Activated T-cell treated with anti-CD3 and anti-CD28 coated beads for 1 hour (primary cell): Measurements from ENCODE around the gene TBX21.

Experiments
- DNase-seq: peaks from one replicate; pipeline ENCODE4 v3.0.0-alpha.2; 2020; ENCODE audit warnings: low read depth

TBX21 gene

GRCh38 chr17:47774987-47775580 is 42.0 kb downstream of the TBX21 start:
- no peak for DNase-seq

DNA sequence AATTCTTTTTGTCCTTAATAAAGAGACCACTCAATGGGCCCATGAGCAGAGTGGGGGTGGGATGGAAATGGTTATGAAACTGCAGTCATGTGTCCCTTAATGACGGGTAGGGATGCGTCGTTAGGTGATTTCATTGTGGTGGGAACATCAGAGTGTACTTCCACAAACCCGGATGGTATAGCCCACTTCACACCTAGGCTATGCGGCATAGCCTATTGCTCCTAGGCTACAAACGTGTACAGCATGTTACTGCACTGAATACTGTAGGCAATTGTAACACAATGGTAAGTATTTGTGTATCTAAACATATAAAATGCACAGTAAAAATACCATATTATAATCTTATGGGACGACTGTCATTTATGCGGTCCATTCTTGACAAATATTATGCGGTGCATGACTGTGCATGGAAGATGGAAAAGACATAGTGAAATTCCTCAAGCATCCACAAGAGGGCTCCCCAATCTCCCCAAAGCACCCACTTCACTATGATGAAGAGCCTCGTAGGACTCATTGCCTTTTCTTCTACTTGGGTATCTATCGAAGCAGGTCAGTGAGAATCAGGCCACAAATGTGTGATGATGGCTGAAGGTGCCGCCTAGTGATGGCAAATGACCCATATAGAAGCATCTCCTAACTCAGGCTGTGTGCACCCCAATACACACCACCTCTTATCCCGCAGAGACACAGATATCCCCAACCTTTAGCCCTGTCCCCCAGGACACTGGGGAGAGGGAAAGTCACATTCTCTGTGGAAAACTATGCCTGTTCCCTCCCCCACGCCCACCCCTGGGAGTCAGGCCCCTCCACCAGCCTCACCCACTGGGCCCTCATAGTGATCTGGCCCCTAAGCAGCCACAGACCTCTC is 43.5 kb downstream of the TBX21 start:
- DNase-seq, result no peak

- no peak for DNase-seq
Observed at GRCh38 chr17:47778184-47778635, 45.2 kb downstream of the TBX21 start.

DNA sequence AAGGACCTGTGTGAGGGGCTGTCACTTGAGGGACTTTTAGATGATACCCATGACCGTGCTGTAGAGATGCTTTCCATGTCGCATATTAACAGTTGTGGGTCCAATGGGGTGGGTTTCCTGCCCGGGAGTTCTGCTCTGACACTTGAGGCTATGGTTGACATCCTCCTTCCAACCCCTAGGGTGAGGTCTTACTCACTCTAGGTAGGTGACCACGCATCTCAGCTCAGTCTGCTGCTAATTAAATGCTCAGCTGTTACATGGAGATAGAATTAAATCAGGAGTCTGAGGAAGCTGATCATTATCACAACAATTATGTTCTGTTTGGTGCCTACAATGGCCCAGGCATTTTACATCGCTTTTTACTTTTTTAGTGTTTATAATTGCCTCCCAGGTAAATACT is 48.4 kb downstream of the TBX21 start:
- no peak for DNase-seq

DNA sequence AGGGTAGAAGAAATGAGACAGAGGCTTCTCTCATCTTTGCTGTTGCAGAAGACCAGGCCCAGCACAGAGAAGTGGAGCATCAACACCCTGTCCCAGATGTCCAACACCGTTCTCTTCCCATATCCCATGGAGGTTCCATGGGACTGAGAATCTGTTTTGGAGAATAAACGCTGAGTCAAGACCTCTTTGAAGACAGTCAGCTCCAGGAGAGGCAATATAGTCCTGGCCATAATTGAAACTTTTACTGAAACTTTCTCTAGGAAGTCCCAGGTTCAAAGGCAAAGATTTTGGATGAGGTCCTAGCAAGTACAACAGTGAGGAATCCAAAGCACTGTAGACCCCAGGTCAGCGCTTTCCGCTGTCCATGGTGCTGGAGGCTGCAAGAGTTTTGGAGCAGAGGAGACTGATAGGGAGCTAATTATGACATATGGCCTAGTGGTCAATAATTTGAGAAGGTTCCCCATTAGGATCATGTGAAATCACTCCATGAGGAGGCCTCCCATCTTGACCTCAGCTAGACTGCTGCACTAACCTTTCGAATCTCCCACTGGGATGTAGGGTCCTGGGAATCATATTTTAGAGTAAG is 52.6 kb downstream of the TBX21 start:
- DNase-seq, result no peak

DNA sequence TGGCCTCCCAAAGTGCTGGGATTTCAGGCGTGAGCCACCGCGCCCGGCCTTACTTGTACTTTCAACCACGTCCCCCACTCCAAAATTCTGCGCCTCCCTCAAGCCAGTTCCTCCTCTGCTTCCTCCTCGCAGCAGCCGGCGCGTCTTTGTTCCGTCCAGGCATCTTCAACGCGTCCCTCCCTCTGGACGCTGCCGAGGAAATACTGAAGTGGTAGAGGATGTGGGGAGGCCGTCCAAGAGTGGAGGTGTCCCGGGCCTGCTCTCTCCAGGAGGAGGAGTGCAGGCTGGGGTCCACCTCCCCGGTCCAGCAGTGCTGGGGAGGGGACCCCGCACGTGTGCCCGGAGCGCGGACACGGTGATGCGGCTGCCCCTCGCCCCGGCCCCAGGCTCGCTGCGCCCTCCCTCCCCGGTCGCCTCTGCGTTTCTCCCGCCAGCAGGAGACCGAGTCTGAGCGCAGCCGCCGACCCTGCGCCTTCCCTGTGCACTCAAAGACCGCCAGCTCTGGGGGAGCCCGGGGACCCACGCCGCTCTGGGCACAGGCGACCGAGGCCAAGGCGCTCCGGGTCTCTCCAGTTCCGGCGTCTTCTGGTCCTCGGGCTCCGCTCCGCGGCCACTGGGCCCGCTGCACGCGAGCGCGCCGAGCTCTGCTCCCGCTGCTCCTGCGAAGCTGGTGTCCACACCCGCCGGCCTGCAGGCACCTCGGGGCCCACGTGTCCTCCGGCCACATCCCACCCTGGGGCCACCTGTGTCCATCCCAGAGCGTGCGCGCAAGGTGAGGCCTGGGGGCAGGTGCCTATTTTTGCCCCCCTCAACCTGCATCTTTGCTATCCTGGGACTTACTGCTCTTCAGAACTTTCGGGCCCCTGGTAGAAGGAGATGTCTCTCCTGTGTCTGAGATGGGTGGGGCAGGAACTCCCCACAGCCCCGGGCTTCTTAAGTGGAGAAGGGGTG is 56.9 kb downstream of the TBX21 start:
- DNase-seq, result peak; percentile 23

DNA sequence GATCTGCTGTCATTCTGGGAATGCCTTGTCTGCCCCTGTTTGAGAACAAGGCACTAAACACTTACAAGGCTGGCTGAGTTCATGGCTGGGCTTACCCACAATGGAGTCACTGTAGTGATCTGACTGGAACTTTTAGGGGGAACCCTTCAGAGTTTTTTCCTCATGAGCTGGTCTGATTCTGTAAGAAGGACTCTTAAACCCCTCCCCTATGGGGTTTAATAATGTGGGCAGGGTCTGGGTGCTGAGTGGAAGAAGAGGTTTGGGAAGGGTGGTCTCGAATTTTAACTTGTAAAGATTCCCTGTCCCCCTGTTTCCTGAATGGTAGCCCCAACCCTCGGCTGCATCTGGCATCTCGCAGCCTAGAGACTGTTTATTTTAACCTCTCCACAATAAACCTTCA is 58.0 kb downstream of the TBX21 start:
- DNase-seq, result no peak

DNA sequence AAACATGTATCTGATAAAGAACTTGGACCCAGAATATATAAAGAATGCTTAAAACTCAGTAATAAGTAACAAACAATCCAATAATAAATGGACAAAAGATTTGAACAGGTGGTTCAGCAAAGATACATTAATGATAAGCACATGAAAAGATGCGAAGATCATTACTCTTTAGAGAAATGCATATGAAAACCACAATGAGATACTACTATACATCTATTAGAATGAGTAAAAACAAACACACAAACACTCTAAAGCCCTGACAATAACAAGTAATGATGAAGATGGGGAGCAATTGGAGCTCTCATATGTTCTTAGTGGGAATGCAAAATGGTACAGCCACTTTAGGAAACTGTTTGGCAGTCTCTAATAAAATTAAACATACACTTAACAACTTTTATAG is 59.4 kb downstream of the TBX21 start:
- DNase-seq, result no peak

GRCh38 chr17:47792979-47793378 is 59.9 kb downstream of the TBX21 start:
- DNase-seq, result no peak
